GM18511 (cell line): ENCODE results near the gene PDE4D.
"Not testable (repeated sequence)": the region's sequence is repeated elsewhere in the genome, so short reads cannot be mapped to it uniquely, and the experiment has no call there.

Experiments
- ATAC-seq: cut with Tn5 transposase; IDR thresholded peaks from one replicate; pipeline ENCODE4 v1.9.1; 2021; ENCODE audit warnings: mild to moderate bottlenecking, moderate library complexity; ENCODE audit not compliant: unreplicated experiment

PDE4D gene

GRCh38 chr5:59769832-59770231 is 123.7 kb downstream of the PDE4D start:
- no peak for ATAC-seq

GRCh38 chr5:59769041-59769360 is 124.5 kb downstream of the PDE4D start:
- ATAC-seq, result no peak

DNA sequence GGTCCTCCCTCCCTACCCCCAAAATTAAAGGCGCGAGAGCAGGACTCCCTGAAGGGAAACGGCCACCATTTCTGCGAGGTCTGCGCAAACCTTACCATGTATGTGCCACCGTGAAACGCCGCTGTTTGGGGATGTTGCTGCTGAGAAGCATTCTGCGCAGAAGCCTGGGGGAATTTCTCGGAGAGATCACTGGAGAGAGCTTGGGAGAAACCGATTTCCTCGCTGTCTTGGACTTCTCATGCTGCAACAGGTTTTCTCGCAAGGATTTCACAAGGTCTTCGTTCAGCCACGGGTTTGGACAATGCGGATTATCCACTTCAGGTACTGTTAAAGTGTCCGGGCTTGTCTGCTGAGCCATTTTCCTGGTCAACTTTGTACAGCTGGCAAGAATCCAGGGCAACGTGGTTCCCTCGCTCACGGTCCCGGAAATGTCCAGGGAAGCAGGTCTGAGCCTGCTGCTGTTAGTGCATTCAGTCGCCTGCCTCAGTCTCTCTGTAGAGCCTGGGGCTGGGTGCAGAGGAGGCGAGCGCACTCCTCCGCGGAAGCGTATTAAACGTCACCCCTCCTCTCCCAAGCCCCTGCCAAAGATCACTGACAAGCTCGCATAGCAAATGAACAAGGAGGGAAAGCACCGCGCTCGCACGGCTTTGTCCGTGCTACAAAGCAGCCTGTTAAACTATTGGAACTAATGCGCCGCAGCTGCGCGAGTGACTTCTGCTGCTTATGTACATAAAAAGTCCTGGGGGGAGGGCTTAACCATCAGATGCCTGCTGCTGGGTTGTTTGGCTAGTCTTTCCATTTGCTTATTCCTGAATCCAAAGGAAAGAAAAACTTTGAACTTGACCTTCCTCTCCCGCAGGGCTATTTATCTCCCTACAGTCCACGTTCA is 125.1 kb downstream of the PDE4D start:
- ATAC-seq, result no peak

DNA sequence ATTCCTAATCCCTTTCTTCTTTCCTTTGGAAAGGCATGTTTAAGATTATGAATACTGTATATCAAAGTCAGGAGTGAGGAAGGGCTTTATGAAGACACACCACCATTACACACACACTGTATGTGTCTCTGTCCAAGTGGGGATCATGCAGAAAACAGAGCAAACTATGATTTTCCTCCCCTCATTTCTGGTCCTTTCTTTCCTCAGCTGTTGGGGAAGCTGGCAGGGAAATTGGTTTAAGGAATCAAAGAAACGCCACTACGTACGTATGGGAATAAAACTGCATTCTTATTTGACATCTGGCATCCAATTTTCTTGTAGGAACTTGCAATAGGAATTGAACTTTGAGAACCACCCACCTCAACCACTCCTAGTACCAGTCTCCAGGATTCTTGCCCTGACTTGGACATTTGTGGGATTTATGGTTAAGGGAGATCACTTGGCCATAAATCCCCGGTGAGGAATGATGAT is 125.8 kb downstream of the PDE4D start:
- ATAC-seq, result no peak

GRCh38 chr5:59767211-59767605 is 126.3 kb downstream of the PDE4D start:
- no peak for ATAC-seq

DNA sequence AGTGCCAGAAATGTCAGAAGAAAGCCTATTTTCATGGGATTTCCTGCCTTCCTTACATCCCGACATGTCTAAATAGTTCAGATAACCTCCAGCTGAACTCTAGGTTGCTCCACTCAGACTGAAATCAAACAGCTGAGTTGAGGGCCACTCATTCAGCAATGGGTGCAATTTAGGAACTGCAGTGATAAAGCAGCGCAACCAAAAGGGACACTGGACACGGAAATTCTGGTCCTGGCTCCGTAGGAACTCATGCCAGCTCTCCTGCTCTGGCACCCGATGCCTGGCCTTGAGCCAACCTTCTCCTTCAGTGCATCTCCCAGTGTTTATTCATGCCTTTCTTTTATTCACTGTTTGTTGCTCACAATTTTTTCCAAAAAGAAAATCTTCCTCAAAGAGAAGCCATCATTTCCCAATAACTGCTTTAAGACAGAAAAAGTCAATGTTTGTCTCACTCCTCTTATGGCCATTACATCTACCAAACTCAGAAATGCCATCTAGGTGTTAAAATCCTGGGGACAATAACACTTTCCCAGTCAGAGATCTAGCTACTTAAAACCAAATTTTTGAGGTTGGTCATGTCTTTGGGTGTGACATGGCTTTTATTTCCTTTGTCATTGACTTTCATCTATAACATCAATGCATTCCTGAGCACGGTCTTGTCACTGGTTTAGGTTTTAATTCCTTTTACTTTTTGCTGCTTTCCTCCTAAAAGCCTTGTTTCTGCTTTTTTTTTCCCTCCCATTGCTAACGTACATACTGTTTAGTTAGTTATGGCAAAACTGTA is 126.9 kb downstream of the PDE4D start:
- no peak for ATAC-seq

DNA sequence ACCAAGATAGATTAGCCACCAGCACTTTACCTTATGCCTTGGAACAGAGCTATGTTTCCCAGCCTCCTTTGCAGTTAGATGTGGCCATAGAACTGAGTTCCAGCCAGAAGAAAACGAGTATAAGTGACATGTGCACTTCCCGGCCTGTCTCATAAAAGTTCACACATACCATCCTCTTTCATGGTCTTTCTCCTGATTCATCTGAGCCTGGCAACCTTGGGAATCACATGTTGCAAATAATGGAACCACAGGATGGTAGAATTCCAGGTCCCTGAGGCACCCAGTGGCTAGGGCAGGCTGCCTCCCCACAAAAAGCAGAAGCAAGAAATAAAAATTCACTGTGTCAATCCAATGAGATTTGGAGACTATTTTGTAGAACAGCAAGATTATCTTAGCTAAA is 128.1 kb downstream of the PDE4D start:
- no peak for ATAC-seq

GRCh38 chr5:59764361-59764760 is 129.2 kb downstream of the PDE4D start:
- ATAC-seq, result no peak

- no peak for ATAC-seq
Measured at GRCh38 chr5:59763541-59763940, 130.0 kb downstream of the PDE4D start.

GRCh38 chr5:59762232-59762631 is 131.3 kb downstream of the PDE4D start:
- not testable (repeated sequence) for ATAC-seq

- peak; percentile 43 for ATAC-seq
Measured at GRCh38 chr5:59760785-59761348, 132.7 kb downstream of the PDE4D start.

DNA sequence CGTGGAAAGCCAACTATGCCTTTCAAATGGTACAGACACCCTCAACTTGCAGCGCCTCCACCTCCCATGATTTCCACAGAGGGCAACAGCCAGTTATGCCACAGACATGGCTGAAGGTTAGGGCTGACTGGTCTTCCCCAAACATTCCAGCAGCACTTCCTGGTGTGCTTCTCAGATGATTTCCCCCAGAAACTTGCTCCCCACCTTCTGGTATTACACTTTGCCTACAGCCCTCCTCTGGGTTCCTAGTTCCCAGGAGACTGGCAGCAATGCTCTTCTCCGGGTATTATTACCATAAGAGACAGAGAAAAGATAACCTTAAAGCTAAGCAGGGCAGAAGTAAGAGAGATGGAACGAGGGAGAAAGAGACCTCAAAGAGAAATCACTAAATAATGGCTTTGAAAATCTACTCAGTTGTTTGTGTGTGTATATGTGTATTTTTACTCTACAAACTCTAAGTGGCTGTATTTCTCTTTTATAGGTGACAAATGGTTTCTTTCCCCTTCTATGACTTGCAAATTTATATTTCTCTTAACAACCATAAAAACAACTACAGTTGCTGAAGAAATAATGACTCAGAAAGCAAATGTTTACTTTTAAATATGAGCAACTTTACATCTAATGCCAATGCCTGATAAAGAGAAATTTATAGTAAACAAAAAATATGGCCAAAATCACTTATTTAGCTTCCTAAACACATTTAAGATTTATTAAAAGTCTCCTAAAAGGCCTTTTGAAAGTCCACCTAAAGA is 133.8 kb downstream of the PDE4D start:
- no peak for ATAC-seq

DNA sequence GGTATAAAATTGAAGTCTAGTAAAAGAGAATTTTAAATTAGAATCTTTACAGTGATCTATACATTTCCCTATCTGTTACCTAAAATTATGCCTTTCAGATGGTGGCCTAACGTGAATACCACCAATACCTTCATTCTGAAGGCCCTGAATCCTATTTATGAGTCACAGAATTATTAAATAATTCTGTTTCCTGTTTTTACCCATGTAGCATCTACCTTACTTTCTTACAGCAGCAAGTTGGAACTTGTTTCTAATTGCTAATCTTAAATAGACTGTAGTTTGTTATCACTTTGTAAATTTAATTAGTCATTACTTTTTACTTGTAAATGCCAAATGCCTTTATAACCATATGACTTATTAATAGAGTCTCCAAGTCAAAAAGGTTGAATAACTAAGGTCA is 135.0 kb downstream of the PDE4D start:
- no peak for ATAC-seq

DNA sequence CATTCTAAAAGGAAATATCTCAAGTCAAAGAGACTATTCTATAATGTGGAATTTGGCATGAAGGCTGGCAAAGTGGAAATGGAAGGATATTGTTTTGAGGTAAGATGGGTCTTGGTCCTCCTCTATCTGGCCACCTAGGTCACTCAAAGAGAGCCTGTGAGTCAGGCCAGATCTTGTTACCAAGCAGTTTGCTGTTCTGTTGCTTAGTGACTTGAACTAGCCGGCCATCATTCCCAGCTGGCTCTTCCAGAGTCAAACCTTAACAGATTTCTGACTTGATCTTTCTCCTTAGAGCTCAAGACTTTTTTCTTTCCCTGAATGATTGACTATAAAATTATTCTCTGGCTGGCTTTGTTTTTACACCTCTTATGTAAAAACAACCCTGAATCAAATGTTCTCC is 136.1 kb downstream of the PDE4D start:
- ATAC-seq, result no peak

DNA sequence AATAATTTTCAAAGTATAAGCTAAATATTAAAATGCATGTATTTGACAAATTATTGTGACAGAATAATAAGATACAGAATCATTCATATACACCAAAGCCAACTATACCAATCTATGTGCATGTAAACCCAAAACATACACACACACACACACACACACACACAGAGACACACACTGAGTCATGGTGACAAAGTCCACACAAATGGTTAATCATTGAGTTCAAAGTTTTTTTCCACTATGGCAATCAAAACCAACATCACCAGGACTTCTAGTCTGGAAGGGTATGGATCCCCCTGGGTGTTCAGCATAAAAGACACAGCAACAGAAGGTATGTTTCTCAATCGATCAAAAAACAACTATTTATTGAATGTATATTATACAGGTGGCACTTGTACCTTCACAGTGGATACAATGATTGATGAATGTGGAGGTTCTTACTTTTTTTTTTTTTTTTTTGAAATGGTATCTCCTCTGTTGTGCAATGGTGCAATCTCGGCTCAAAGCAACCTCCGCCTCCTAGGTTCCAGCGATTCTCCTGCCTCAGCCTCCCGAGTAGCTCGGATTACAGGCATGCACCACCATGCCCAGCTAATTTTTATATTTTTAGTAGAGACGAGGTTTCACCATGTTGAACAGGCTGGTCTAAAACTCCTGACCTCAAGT is 137.0 kb downstream of the PDE4D start:
- no peak for ATAC-seq

GRCh38 chr5:59755476-59755875 is 138.1 kb downstream of the PDE4D start:
- ATAC-seq, result no peak

DNA sequence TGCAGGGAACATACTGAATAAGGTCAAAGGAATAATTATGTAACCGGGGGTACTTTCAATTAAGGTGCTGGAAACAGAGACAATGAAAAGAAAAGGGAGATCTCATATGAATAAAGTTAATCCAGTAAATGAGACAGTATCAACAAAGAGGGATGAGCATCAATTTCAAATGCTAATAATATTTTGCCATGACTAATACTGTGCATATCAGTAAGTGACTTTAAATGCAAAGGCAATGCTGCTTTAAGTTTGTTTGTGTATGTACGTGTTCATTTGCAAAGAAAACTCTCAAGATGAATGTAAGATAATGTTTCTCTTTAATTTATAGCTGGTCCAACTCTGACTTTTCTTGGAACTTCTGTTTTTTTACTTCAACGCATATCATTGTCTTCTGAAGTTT is 139.9 kb downstream of the PDE4D start:
- ATAC-seq, result no peak

DNA sequence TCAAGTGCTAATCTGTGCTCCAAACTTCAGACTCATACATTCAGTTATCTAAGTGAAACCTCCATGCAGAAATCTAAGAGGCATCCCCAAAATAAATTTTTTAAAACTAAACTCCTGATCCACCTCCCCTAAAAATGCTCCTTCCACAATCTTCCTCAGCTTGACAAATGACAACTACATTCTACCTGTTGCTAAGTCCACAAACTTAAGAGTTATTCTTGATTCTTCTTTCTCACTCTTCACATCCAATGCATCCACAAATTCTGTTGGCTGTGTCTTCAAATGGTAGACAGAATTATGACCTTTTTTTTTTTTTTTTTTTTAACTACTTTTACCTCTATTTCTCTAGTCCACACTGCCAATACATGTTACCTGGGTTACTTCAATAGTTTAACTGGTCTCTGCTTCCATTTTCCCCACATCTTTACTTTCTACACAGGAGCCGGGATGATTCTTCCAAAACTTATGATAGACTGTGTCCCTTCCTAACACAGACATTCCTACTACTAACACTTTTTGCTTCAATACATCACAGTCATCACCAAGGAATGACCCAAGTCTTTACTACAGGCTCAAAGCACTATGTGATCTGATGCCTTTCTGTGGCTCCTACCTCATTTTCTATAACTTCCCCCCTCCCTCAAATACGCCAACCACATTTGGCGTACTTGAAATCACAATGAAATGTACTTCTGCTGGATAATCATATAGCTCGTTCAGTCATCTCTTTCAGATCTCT is 143.6 kb downstream of the PDE4D start:
- ATAC-seq, result no peak

GRCh38 chr5:59748036-59748663 is 145.4 kb downstream of the PDE4D start:
- not testable (repeated sequence) for ATAC-seq
